DMS 273 (cell line): Measurements from ENCODE around the gene GABBR1.

Experiments
- DNase-seq: peaks from one replicate; lab custom pipeline; 2025; ENCODE audit not compliant: unreplicated experiment; lab: John Stamatoyannopoulos, UW

GABBR1 gene

GRCh38 chr6:29653452-29654038 lies 20.6 kb upstream of the GABBR1 start:
- DNase-seq = peak; percentile 85

DNA sequence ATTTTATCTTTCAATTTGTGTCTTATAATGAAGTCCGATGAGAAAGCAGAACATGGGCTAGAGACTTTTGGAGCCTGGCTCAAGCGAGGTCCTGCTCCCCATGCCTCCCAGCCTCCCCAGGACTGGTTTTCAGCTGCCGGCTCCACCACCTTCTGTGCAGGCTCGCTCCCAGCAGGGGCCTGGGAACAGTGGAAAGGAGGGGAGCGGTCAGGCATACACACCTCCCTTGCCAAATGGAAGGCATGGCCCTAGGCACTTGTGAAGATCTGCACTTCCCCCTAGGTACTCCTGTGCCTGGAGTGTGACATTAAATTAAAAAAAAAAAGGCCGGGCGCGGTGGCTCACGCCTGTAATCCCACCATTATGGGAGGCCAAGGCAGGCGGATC lies 19.2 kb upstream of the GABBR1 start:
- no peak for DNase-seq

DNA sequence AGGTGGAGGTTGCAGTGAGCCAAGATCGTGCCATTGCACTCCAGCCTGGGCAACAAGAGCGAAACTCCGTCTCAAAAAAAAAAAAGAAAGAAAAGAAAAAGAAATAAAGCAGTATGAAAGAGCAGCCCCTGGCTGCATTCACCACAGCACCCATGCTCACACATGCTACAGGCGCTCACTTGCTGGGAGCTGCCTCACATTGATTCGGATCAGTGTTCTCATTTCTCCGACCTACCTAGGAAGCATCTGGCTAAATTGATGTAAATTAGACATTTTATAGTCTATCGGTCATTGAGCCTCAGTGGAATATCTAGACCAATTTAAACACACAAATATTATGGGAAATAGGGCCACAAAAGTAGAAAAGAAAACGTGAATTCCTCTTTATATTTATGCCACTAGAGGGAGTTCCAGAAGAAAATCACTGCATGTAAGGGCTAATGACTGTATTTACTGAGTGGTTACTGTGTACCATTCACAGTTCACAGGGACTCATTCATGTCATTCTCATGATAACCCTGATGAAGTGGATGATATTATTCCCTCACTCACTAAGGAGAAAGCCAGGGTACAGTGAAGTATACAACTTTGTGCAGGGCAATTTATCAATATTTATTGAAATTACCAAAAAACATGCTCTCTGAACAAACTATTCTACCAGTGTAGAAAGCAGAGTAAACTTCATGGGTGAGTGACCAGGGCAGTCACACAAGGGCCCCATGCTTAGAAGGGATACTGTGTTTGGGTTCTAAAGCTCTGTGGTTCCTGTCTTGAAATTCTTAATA lies 18.6 kb upstream of the GABBR1 start:
- DNase-seq = peak; percentile 54

GRCh38 chr6:29649701-29650673 lies 17.0 kb upstream of the GABBR1 start:
- peak; percentile 99 for DNase-seq

GRCh38 chr6:29647927-29648642 lies 15.1 kb upstream of the GABBR1 start:
- peak; percentile 76 for DNase-seq

- DNase-seq = no peak
These were observed 8.6 kb upstream of the GABBR1 start for GRCh38 chr6:29641430-29642148.

- DNase-seq = no peak
These were observed 4.3 kb upstream of the GABBR1 start for GRCh38 chr6:29637247-29637646.

DNA sequence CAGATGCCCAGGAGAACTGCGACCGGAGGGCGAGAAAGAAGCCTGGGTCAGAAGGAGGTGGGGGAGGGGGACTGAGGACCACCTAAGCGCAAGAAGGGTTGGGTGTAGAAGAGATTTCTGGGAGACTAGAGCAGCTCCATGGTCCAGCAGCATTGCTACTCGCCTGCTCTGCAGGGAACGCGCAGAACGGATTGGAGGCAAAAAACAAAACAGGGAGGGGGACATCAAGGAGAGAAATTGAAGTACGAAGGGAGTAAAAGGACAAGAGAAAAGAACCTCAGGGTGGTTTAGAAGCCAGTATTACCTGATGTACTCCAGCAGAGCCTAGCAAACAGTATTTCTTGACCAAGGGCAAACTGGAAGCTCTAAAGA lies 537 bp upstream of the GABBR1 start:
- DNase-seq = no peak

GRCh38 chr6:29631860-29632731 lies 887 bp downstream of the GABBR1 start:
- peak; percentile 77 for DNase-seq

GRCh38 chr6:29631209-29631810 lies 1.7 kb downstream of the GABBR1 start:
- DNase-seq = no peak

DNA sequence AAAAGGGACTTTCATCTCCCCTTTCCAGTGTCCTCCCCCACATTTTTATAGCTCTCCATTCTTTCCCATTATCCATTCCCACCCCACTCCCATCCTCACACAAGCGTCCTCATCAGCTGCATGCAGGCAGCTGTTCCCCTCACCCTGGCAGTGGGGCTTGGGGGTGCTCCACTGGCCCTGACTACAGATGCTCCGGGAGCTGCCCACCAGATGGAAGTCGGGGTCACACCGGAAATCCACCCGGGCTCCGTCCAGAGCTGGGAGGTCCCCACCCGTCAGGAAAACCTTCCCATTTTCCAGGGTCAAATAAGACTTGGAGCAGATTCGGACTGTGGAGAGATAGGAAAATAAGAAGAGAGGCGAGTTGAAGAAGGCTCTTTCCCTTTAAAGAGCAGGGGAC lies 2.7 kb downstream of the GABBR1 start:
- DNase-seq = no peak

GRCh38 chr6:29629571-29629970 lies 3.4 kb downstream of the GABBR1 start:
- no peak for DNase-seq

GRCh38 chr6:29628419-29629281 lies 4.3 kb downstream of the GABBR1 start:
- DNase-seq = peak; percentile 94

DNA sequence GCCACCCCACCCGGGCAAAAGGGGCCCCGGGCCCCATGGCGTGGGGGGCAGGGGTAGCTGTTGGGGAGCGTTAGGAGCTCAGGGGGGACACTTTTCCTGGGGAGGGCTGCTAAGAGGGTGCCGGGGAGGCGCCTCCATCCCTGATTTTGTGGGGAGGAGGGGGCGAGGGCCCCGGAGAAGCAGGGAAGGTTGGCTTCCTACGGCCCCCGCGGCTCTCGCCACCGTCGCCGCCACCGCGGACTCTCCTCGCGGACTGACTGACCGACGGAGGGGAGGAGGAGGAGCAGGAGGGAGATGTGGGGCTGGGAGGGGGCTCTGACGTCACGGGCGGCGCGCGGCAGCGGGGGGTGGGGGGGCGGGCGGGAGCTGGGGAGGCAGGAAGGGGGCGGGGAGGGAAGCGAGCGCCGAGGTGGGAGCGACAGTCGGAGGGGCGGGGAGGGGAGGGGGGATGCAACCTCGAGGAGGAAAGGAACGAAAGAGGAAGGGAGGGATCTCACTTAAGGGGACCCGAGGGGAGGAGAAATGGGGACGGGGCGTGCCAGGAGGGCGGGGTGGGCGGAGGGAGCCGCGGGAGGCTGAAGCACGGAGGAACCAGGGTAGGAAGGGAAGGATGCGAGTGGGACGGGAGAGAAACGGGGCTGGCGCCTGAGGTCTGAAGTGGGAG lies 5.1 kb downstream of the GABBR1 start:
- DNase-seq = peak; percentile 76

DNA sequence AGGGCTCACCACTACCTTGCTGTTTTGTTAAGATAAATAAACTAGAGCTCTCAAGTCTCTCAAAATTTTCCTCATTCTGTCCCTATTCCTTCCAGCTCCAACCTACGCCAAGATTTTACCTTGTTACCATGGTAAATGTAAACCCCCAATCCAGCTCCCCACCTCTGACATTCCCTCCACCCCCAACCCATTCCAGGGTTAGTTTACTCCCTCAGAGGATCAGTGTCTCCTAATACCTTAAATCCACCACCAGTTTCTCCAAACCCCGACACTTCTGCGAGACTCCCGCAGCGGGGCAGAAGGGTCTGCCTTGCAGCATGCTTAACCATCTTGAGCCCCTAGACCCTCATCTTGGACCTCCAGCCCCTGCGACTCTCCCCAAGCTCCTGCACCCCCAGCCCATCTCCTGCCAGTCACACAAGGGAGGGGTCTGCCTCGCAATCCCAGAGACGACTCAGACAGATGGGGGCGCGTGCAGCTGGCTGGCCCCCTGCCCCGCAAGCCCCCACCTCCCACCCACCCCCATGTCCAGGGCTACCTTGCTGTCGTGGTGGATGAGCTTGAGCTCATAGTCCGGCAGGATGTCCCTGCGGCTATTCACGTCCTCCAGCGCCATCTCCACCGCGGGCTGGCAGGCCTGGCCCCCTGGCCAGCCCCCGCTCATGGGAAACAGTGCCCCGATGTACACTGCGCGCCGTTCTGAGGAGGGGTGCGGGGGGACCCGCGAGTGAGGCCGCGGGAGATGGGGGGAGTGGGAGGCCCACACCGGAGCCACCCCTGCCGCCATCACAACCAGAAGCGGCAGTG lies 5.8 kb downstream of the GABBR1 start:
- no peak for DNase-seq

DNA sequence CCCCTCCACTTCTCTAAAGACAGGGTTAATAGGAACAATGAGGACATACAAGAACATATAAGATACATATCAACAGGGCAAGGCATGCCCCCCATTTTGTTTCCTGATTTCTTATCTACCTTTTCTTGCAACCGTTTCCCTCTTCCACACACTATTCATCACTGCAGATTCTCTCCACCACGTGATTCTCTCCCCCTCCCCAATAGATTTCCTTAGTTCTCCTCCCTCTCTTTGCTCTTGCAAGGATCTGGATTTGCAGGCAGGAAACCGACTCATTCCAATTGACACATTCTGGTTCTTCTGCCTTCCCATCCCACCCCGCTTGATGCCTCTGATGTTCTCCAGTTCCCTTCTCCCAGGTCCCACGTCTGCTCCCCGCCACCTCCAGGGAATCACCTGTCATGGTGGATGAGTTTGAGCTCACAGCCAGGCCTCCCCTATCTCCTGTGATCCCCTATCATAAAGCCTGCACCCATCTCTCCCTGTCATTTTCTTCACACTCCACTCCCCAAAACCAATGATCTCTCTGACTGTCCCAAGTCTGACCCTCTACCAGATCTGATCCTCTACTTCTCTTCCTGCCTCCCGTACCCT lies 7.5 kb downstream of the GABBR1 start:
- DNase-seq = no peak
